ENCODE results near the gene KRT82.

- TF ChIP-seq CTCF (IDR thresholded peaks at IDR 0.05) (no peak), ZFX (IDR thresholded peaks at IDR 0.05; ENCODE audit: borderline replicate concordance) (no peak)
These were observed 52.4 kb downstream of the KRT82 start for GRCh38 chr12:52353766-52354165.

Measured in 22Rv1 (cell line).